Chondrocyte (in vitro differentiated cells): Measurements from ENCODE around the gene TRIM56. TPM values are rescaled to one million over a fixed set of nuclear protein-coding genes. Genes with fewer than 3 reads are reported as not detected.

ENCODE experiments used
- DNase-seq: peaks from one replicate; pipeline ENCODE4 v3.0.0; 2021; ENCODE audit warnings: mixed read lengths, low spot score
- H3K27ac Mint-ChIP-seq: one replicate; pipeline ENCODE4 v1.8.0; 2021; ENCODE audit warnings: mild to moderate bottlenecking, moderate library complexity, mixed read lengths; ENCODE audit not compliant: unreplicated experiment
- H3K27me3 Mint-ChIP-seq: 2 replicates; pipeline ENCODE4 v1.8.0; 2021; ENCODE audit warnings: low read depth, mixed read lengths
- H3K36me3 Mint-ChIP-seq: 2 replicates; pipeline ENCODE4 v1.8.0; 2021; ENCODE audit warnings: low read depth, mixed read lengths
- H3K4me1 Mint-ChIP-seq: 2 replicates; pipeline ENCODE4 v1.8.0; 2021; ENCODE audit warnings: low read depth, mild to moderate bottlenecking, mixed read lengths
- H3K4me3 Mint-ChIP-seq: one replicate; pipeline ENCODE4 v1.8.0; 2021; ENCODE audit warnings: mild to moderate bottlenecking, moderate library complexity, mixed read lengths; ENCODE audit not compliant: unreplicated experiment
- H3K9me3 Mint-ChIP-seq: 2 replicates; pipeline ENCODE4 v1.8.0; 2021; ENCODE audit warnings: low read depth, mixed read lengths
- total RNA-seq: library from RNA; stranded (reverse); gene quantifications from 3 replicates; pipeline ENCODE4 v1.2.1, GENCODE V29; 2021
- TF ChIP-seq, protein P1 (sequence below): fragments of 200-600 bp; sonication (generic); IDR thresholded peaks from 2 replicates; pipeline ENCODE4 v1.5.0; 2021; ENCODE audit warnings: antibody characterized with exemption, mild to moderate bottlenecking, moderate library complexity

The TRIM56 gene
- total RNA-seq, 1 donor from 2014 or later = 30.4 TPM

DNA sequence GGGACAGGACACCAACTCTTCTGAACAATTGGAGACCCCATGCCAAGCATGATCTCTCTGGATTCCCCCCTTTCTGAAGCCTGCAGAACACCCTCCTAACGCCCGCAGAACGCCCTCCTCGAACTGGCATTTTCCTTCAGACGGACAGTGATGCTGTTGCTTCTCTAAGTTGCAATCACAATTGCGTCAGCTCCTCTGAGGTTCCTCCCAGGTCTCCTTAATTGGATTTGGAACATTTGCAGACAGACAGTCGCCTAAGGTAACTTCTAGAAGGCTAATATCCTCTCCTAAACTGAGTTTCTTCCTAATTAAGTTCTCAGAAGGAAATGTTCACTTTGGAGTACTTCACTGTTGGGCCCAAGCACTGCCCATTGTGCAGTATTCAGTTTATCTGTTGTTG, 21.1 kb downstream of the TRIM56 start:
- TF ChIP-seq, protein P1, sequence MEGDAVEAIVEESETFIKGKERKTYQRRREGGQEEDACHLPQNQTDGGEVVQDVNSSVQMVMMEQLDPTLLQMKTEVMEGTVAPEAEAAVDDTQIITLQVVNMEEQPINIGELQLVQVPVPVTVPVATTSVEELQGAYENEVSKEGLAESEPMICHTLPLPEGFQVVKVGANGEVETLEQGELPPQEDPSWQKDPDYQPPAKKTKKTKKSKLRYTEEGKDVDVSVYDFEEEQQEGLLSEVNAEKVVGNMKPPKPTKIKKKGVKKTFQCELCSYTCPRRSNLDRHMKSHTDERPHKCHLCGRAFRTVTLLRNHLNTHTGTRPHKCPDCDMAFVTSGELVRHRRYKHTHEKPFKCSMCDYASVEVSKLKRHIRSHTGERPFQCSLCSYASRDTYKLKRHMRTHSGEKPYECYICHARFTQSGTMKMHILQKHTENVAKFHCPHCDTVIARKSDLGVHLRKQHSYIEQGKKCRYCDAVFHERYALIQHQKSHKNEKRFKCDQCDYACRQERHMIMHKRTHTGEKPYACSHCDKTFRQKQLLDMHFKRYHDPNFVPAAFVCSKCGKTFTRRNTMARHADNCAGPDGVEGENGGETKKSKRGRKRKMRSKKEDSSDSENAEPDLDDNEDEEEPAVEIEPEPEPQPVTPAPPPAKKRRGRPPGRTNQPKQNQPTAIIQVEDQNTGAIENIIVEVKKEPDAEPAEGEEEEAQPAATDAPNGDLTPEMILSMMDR = no peak
- Mint-ChIP-seq H3K27me3 (no peaks in the 10 kb centered on the region), H3K27ac (no peak overlapping the region)

DNA sequence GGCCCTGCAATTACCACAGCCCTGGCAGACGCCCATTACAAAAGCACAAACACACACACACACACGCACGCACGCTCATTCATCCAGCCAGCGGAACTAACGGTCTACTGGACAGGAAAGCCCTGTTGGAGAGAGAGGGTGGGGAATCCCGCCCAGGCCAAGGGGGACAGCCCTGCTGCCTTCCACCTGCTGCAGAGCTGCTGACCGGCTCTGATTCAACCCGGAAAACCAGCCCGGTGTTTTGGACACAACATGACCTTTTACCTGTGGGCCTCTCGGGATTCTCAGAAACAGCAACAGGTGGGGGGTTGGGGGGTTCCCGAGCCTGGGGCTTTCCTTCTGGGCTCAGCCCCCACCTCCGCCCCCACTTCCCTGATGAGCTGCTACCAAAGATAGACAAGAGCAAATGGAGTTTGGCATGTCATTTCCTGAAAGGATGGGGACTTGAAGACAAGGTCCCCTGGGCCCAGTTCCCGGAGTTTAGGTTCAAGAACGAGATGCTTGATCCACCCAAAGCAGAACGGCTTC, 23.1 kb downstream of the TRIM56 start:
- TF ChIP-seq, protein P1 = no peak

More for the DNA sequence above, 21.1 kb downstream of the TRIM56 start:
- Mint-ChIP-seq H3K36me3 (no peaks in the 10 kb centered on the region), H3K9me3 (no peaks in the 10 kb centered on the region), H3K4me1 (peaks cover 65% of the 10 kb centered on the region), H3K4me3 (no peak overlapping the region)
- no peak for DNase-seq

GRCh38 chr7:101108961-101109360, 23.7 kb downstream of the TRIM56 start:
- H3K4me1 Mint-ChIP-seq = peaks cover 64% of the 10 kb centered on the region
- peak overlapping the region; percentile 83 for H3K27ac Mint-ChIP-seq

More for the DNA sequence above, 23.1 kb downstream of the TRIM56 start:
- H3K27ac Mint-ChIP-seq = peak overlapping the region; percentile 59
- H3K36me3 Mint-ChIP-seq = no peaks in the 10 kb centered on the region
- H3K4me3 Mint-ChIP-seq = no peak overlapping the region
- H3K27me3 Mint-ChIP-seq = no peaks in the 10 kb centered on the region
- no peak for DNase-seq
- no peaks in the 10 kb centered on the region for H3K9me3 Mint-ChIP-seq
- peaks cover 67% of the 10 kb centered on the region for H3K4me1 Mint-ChIP-seq

DNA sequence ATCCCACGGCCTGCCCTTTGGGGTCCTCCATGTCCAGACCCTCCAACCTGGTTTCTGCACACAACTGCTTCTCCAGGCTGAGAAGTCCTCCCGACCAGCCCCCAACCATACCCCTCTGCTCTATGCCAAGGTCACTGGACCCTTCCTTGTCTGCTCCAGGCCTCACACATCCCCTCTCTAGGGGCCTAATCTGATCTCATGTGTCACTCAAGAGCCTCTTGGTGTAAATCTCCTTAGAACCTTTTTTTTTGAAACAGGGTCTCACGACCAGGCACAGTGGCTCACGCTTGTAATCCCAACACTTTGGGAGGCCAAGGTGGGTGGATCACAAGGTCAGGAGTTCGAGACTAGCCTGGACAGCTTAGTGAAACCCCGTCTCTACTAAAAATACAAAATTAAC, 24.1 kb downstream of the TRIM56 start:
- no peaks in the 10 kb centered on the region for H3K9me3 Mint-ChIP-seq
- no peak overlapping the region for H3K4me3 Mint-ChIP-seq
- H3K36me3 Mint-ChIP-seq = no peaks in the 10 kb centered on the region
- no peaks in the 10 kb centered on the region for H3K27me3 Mint-ChIP-seq
- TF ChIP-seq, protein P1 = no peak
- DNase-seq = no peak
- H3K4me1 Mint-ChIP-seq = peaks cover 65% of the 10 kb centered on the region
- H3K27ac Mint-ChIP-seq = peak overlapping the region; percentile 83

More at GRCh38 chr7:101108961-101109360, 23.7 kb downstream of the TRIM56 start:
- H3K36me3 Mint-ChIP-seq = no peaks in the 10 kb centered on the region
- no peaks in the 10 kb centered on the region for H3K9me3 Mint-ChIP-seq
- TF ChIP-seq, protein P1 = no peak
- H3K4me3 Mint-ChIP-seq = no peak overlapping the region
- no peak for DNase-seq
- H3K27me3 Mint-ChIP-seq = no peaks in the 10 kb centered on the region

DNA sequence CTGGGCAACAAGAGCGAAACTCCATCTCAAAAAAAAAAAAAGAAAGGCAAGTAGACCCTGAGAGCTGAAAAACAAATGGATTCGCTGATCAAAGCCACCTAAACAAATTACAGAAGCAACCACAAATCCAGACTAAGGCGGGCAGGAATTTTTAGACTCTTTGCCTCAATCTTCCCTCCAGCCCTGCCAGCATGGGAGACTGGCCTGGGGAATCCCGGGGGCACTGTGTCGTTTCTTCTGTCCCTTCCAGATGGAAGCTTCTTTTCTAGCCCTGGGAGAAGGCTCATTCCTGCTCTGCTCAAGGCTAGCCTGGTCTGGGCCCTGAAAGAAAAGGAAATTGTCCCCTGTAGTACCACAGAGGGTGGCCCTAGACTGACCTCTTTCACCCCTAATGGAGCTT, 26.0 kb downstream of the TRIM56 start:
- TF ChIP-seq, protein P1 = no peak
- Mint-ChIP-seq H3K36me3 (no peaks in the 10 kb centered on the region), H3K9me3 (no peaks in the 10 kb centered on the region), H3K4me3 (no peak overlapping the region), H3K27me3 (no peaks in the 10 kb centered on the region), H3K4me1 (peaks cover 65% of the 10 kb centered on the region), H3K27ac (peak overlapping the region; percentile 94)
- DNase-seq = no peak
